Keratinocyte (primary cell): Measurements from ENCODE around the gene PGRMC2. TPM values are rescaled to one million over a fixed set of nuclear protein-coding genes. Genes with fewer than 3 reads are reported as not detected.

Experiments
- DNase-seq: peaks from one replicate; pipeline ENCODE4 v3.0.0-alpha.2; 2011; ENCODE audit warnings: low read depth, missing footprints, low spot score
- FAIRE-seq: peaks from 2 replicates; lab custom pipeline; 2011; peaks lifted over from hg19 to GRCh38; lab: Jason Lieb, UNC
- H2AFZ ChIP-seq: 2 replicates; pipeline ENCODE4 v1.6.0; 2012; ENCODE audit warnings: low read length, control low read depth, inconsistent platforms; ENCODE audit not compliant: control insufficient read depth
- H3K27ac ChIP-seq: 2 replicates; pipeline ENCODE4 v1.5.1; 2011; ENCODE audit warnings: low read length; ENCODE audit not compliant: control insufficient read depth, insufficient read depth
- H3K27me3 ChIP-seq: 3 replicates; pipeline ENCODE4 v1.6.0; 2011; ENCODE audit warnings: low read length; ENCODE audit not compliant: control insufficient read depth, insufficient read depth; ENCODE audit errors: extremely low read depth
- H3K36me3 ChIP-seq, 2 experiments: 2 replicates in 1 of 2; 3 replicates in 1 of 2; pipeline ENCODE4 v1.5.1; 2011; ENCODE audit warnings: low read length in 2 of 2, mild to moderate bottlenecking in 1 of 2; ENCODE audit not compliant: control insufficient read depth in 2 of 2, insufficient read depth in 2 of 2; ENCODE audit errors: extremely low read depth in 1 of 2
- H3K4me1 ChIP-seq: 3 replicates; pipeline ENCODE4 v1.5.1; 2011; ENCODE audit warnings: low read length; ENCODE audit not compliant: control insufficient read depth, insufficient read depth; ENCODE audit errors: extremely low read depth
- H3K4me2 ChIP-seq: 3 replicates; pipeline ENCODE4 v1.6.0; 2011; ENCODE audit warnings: low read depth, low read length; ENCODE audit not compliant: control insufficient read depth, insufficient read depth; ENCODE audit errors: extremely low read depth
- H3K4me3 ChIP-seq, 3 experiments: fragments of 200-600 bp in 1 of 3; sonication (generic) in 1 of 3; 2 replicates in 2 of 3; 3 replicates in 1 of 3; pipeline ENCODE4 v1.5.1; 2011 to 2016; ENCODE audit warnings: low read length in 3 of 3, mild to moderate bottlenecking in 3 of 3, control low read depth in 2 of 3, inconsistent platforms in 1 of 3, low read depth in 1 of 3, mixed read lengths in 1 of 3, mixed run types in 1 of 3, moderate library complexity in 1 of 3; ENCODE audit not compliant: control insufficient read depth in 2 of 3, insufficient read depth in 2 of 3; ENCODE audit errors: extremely low read depth in 1 of 3
- H3K79me2 ChIP-seq: 2 replicates; pipeline ENCODE4 v1.6.0; 2012; ENCODE audit warnings: low read length; ENCODE audit not compliant: control insufficient read depth, insufficient read depth
- H3K9ac ChIP-seq: 3 replicates; pipeline ENCODE4 v1.6.0; 2011; ENCODE audit warnings: low read length; ENCODE audit not compliant: control insufficient read depth, insufficient read depth; ENCODE audit errors: extremely low read depth
- H3K9me1 ChIP-seq: 3 replicates; pipeline ENCODE4 v1.6.0; 2011; ENCODE audit warnings: low read length; ENCODE audit not compliant: control insufficient read depth, insufficient read depth; ENCODE audit errors: extremely low read depth
- H3K9me3 ChIP-seq: 2 replicates; pipeline ENCODE4 v1.5.1; 2012; ENCODE audit warnings: low read depth, low read length; ENCODE audit not compliant: control insufficient read depth
- H4K20me1 ChIP-seq: 3 replicates; pipeline ENCODE4 v1.6.0; 2011; ENCODE audit warnings: low read length; ENCODE audit not compliant: control insufficient read depth, insufficient read depth; ENCODE audit errors: extremely low read depth
- CTCF ChIP-seq, 3 experiments: IDR thresholded peaks in 1 of 3; conservative IDR thresholded peaks in 1 of 3; optimal IDR thresholded peaks in 1 of 3; 2 replicates in 2 of 3; 3 replicates in 1 of 3; pipeline versions ENCODE3 to v1.5.1; 2011; ENCODE audit warnings: low read length in 3 of 3, mild to moderate bottlenecking in 3 of 3, moderate library complexity in 2 of 3, control low read depth in 1 of 3, inconsistent platforms in 1 of 3; ENCODE audit not compliant: insufficient read depth in 2 of 3; ENCODE audit errors: extremely low read depth in 1 of 3
- EZH2 ChIP-seq: IDR thresholded peaks from one replicate; pipeline ENCODE4 v1.6.1; 2012; ENCODE audit warnings: inconsistent platforms, mild to moderate bottlenecking, low read length, moderate library complexity
- dilution Hi-C: fragments of 300-500 bp; cut with MboI; formaldehyde crosslinking; loops from one replicate; pipeline ENCODE4 v1.7.0; 2020; ENCODE audit warnings: low sequenced_read_pairs; ENCODE audit not compliant: extremely low pct_ligation_motif_present
- polyA plus RNA-seq, 5 experiments: library from polyadenylated mRNA; depleted of rRNA in 3 of 5; stranded (reverse) in 3 of 5; stranded (forward) in 1 of 5; unstranded in 1 of 5; fragments of >200 nt; gene quantifications; 1 replicate in 1 of 5; 2 replicates in 3 of 5; 3 replicates in 1 of 5; pipeline versions ENCODE4 v1.2.1 to v1.2.3, GENCODE V29; 2011 to 2012; ENCODE audit warnings: missing spikeins in 2 of 5, low read depth in 1 of 5, low replicate concordance in 1 of 5

Gene PGRMC2
- polyA plus RNA-seq, 1 donor (not counting 4 experiments of a cell fraction or from before 2014, with no cell fraction given): 26.7 TPM

- DNase-seq (no peak), FAIRE-seq (no peak)
- Histone ChIP-seq H3K9ac (no peak overlapping the region), H3K9me3 (no peaks in the 10 kb centered on the region), H4K20me1 (no peaks in the 10 kb centered on the region), H3K4me1 (no peaks in the 10 kb centered on the region), H2AFZ (no peak overlapping the region), H3K36me3 (no peaks in the 10 kb centered on the region), H3K27ac (no peak overlapping the region), H3K4me3 (no peak overlapping the region), H3K79me2 (no peaks in the 10 kb centered on the region), H3K4me2 (no peak overlapping the region), H3K9me1 (no peaks in the 10 kb centered on the region), H3K27me3 (no peaks in the 10 kb centered on the region)
- no peak for TF ChIP-seq EZH2
- no peak for TF ChIP-seq CTCF (optimal IDR thresholded peaks at IDR 0.05 in 1 of 3, IDR thresholded peaks at IDR 0.05 in 1 of 3, conservative IDR thresholded peaks at IDR 0.05 in 1 of 3; ENCODE audit: extremely low read depth in 1 of 3, insufficient read depth in 2 of 3, low read length in 3 of 3)
- dilution Hi-C loops: no loop called here
Observed at GRCh38 chr4:128332081-128332480, 44.5 kb upstream of the PGRMC2 start.

GRCh38 chr4:128329638-128330037 is 42.0 kb upstream of the PGRMC2 start:
- Histone ChIP-seq H3K4me3 (no peak overlapping the region), H3K4me2 (no peak overlapping the region), H4K20me1 (no peaks in the 10 kb centered on the region), H2AFZ (no peak overlapping the region), H3K9me1 (no peaks in the 10 kb centered on the region), H3K27me3 (no peaks in the 10 kb centered on the region), H3K36me3 (no peaks in the 10 kb centered on the region), H3K4me1 (no peaks in the 10 kb centered on the region), H3K79me2 (no peaks in the 10 kb centered on the region), H3K27ac (no peak overlapping the region), H3K9me3 (no peaks in the 10 kb centered on the region), H3K9ac (no peak overlapping the region)
- TF ChIP-seq CTCF (optimal IDR thresholded peaks at IDR 0.05 in 1 of 3, IDR thresholded peaks at IDR 0.05 in 1 of 3, conservative IDR thresholded peaks at IDR 0.05 in 1 of 3; ENCODE audit: extremely low read depth in 1 of 3, insufficient read depth in 2 of 3, low read length in 3 of 3) (no peak), EZH2 (no peak)
- dilution Hi-C loops: no loop called here
- FAIRE-seq: no peak
- no peak for DNase-seq
